ENCODE results near the gene MS4A2. TPM values are rescaled to one million over a fixed set of nuclear protein-coding genes. Genes with fewer than 3 reads are reported as not detected.
"Not testable (repeated sequence)": the region's sequence is repeated elsewhere in the genome, so short reads cannot be mapped to it uniquely, and the experiment has no call there.

Gene MS4A2
- total RNA-seq (2014; rRNA removed; shearing (Covaris generic)) (not detected in 2 replicates), polyA plus RNA-seq (2016; fragmentation: Nextera tagmentation; extraction: Ambion mirVana) (not detected in 2 replicates)
- long read RNA-seq = 0 reads

- ATAC-seq (no peak), DNase-seq (ENCODE audit: low spot score) (no peak)
- H3K4me1 Mint-ChIP-seq = no peaks in the 10 kb centered on the region
These were observed at the start of gene MS4A2 for GRCh38 chr11:60088364-60088763. MS4A2 (plus strand) TSS chr11:60088664; CDS start chr11:60088766, 102 bp downstream.

GRCh38 chr11:60040109-60040508 is 48.4 kb upstream of the MS4A2 start, which contains the start of gene OOSP2:
OOSP2 (plus strand) TSS chr11:60040409; CDS start chr11:60040460, 51 bp downstream.
- no peaks in the 10 kb centered on the region for H3F3A ChIP-seq (replicated peaks; ENCODE audit: low read depth)
- H3K4me1 ChIP-seq (ENCODE audit: insufficient read depth) = peaks cover 17% of the 10 kb centered on the region
- TF ChIP-seq CREB1 (CRISPR knock-in tag; IDR thresholded peaks at IDR 0.05; ENCODE audit: low read depth) (no peak), ETS1 (IDR thresholded peaks at IDR 0.05) (no peak), ZNF462 (CRISPR knock-in tag; IDR thresholded peaks at IDR 0.05) (no peak), ZNF114 (CRISPR knock-in tag; IDR thresholded peaks at IDR 0.05) (no peak)
- H3K36me3 ChIP-seq (ENCODE audit: insufficient read depth) = no peaks in the 10 kb centered on the region
- H3K27ac ChIP-seq (ENCODE audit: low read depth) = no peak within 1 kb of the TSS
- no peak within 1 kb of the TSS for H3K4me3 ChIP-seq
- H3K27me3 Mint-ChIP-seq (ENCODE audit: insufficient read depth, low read depth, poor library complexity) = no peaks in the 10 kb centered on the region
- H3K9me2 ChIP-seq (ENCODE audit: insufficient read depth) = no peaks in the 10 kb centered on the region
- H3K79me2 ChIP-seq (replicated peaks; ENCODE audit: insufficient read depth) = no peaks in the 10 kb centered on the region
- no peak within 1 kb of the TSS for H3K27ac Mint-ChIP-seq
- no peaks in the 10 kb centered on the region for H4K20me1 ChIP-seq (replicated peaks; ENCODE audit: insufficient read depth)
- H3K9me3 Mint-ChIP-seq = no peaks in the 10 kb centered on the region
- H3K36me3 Mint-ChIP-seq (ENCODE audit: low read depth) = no peaks in the 10 kb centered on the region
- peaks cover 9% of the 10 kb centered on the region for H3K4me1 Mint-ChIP-seq
- no peak within 1 kb of the TSS for H3K4me3 Mint-ChIP-seq
- H2AFZ ChIP-seq = no peak within 1 kb of the TSS
- H3K27me3 ChIP-seq (ENCODE audit: insufficient read depth) = no peaks in the 10 kb centered on the region
- DNase-seq (ENCODE audit: low spot score) = no peak
- no peak within 1 kb of the TSS for H3K4me2 ChIP-seq
- ATAC-seq = no peak

More at GRCh38 chr11:60088364-60088763, at the start of gene MS4A2:
- Histone ChIP-seq H3K27me3 (ENCODE audit: insufficient read depth) (no peaks in the 10 kb centered on the region), H4K20me1 (replicated peaks; ENCODE audit: insufficient read depth) (no peaks in the 10 kb centered on the region), H3K79me2 (replicated peaks; ENCODE audit: insufficient read depth) (no peaks in the 10 kb centered on the region), H3K4me2 (no peak within 1 kb of the TSS), H3K9me2 (ENCODE audit: insufficient read depth) (no peaks in the 10 kb centered on the region), H3K4me1 (ENCODE audit: insufficient read depth) (no peaks in the 10 kb centered on the region), H3K4me3 (no peak within 1 kb of the TSS), H3K27ac (ENCODE audit: low read depth) (no peak within 1 kb of the TSS), H3K36me3 (ENCODE audit: insufficient read depth) (no peaks in the 10 kb centered on the region), H3F3A (replicated peaks; ENCODE audit: low read depth) (no peaks in the 10 kb centered on the region), H2AFZ (no peak within 1 kb of the TSS)
- TF ChIP-seq JUNB (IDR thresholded peaks at IDR 0.05; ENCODE audit: unreplicated experiment) = no peak
- TF ChIP-seq EZH2phosphoT487 (IDR thresholded peaks at IDR 0.05; ENCODE audit: unreplicated experiment) = no peak
- Mint-ChIP-seq H3K9me3 (no peaks in the 10 kb centered on the region), H3K36me3 (ENCODE audit: low read depth) (no peaks in the 10 kb centered on the region), H3K27me3 (ENCODE audit: insufficient read depth, low read depth, poor library complexity) (no peaks in the 10 kb centered on the region), H3K27ac (no peak within 1 kb of the TSS), H3K4me3 (no peak within 1 kb of the TSS)

GRCh38 chr11:60050422-60050821 is 38.0 kb upstream of the MS4A2 start:
- H3K36me3 Mint-ChIP-seq (ENCODE audit: low read depth); H3K79me2 ChIP-seq (replicated peaks; ENCODE audit: insufficient read depth); H4K20me1 ChIP-seq (replicated peaks; ENCODE audit: insufficient read depth); H3K27me3 Mint-ChIP-seq (ENCODE audit: insufficient read depth, low read depth, poor library complexity); H3K4me1 Mint-ChIP-seq; ATAC-seq; H3K27ac Mint-ChIP-seq; H3K27me3 ChIP-seq (ENCODE audit: insufficient read depth); H3K4me3 Mint-ChIP-seq; H3K9me3 Mint-ChIP-seq; H3K4me3 ChIP-seq; H3K9me2 ChIP-seq (ENCODE audit: insufficient read depth); H2AFZ ChIP-seq; H3K4me2 ChIP-seq; H3K4me1 ChIP-seq (ENCODE audit: insufficient read depth); H3F3A ChIP-seq (replicated peaks; ENCODE audit: low read depth); H3K27ac ChIP-seq (ENCODE audit: low read depth); H3K36me3 ChIP-seq (ENCODE audit: insufficient read depth); DNase-seq (ENCODE audit: low spot score): not testable (repeated sequence)

Measured in GM23338 (cell line).